Right atrium auricular region (tissue), 2 donors: ENCODE measurements around the gene GRIN2A. TPM values are rescaled to one million over a fixed set of nuclear protein-coding genes. Genes with fewer than 3 reads are reported as not detected.
A peak's percentile ranks its signal among the peaks of the same experiment; 100 is the strongest.

Experiments
- DNase-seq: peaks from one replicate; pipeline ENCODE4 v3.0.0-alpha.2; 2019; ENCODE audit warnings: low spot score
- H3K27ac ChIP-seq, 2 donors: fragments of 200-600 bp; sonication (generic); 1 replicate in 1 of 2; 2 replicates in 1 of 2; pipeline ENCODE4 v1.5.1; 2016 to 2019
- H3K27me3 ChIP-seq, 2 donors: fragments of 200-600 bp; sonication (generic); one replicate each; pipeline versions ENCODE4 v1.5.1 to v1.6.0; 2017 to 2019
- H3K36me3 ChIP-seq: fragments of 200-600 bp; sonication (generic); one replicate; pipeline ENCODE4 v1.5.1; 2016
- H3K4me1 ChIP-seq, 2 donors: fragments of 200-600 bp; sonication (generic); one replicate each; pipeline versions ENCODE4 v1.5.1 to v1.6.0; 2017 to 2019
- H3K4me3 ChIP-seq, 2 donors: fragments of 200-600 bp; sonication (generic); 1 replicate in 1 of 2; 2 replicates in 1 of 2; pipeline ENCODE4 v1.5.1; 2017 to 2019; ENCODE audit warnings: mild to moderate bottlenecking in 1 of 2, moderate library complexity in 1 of 2
- H3K9me3 ChIP-seq, 2 donors: fragments of 200-600 bp; sonication (generic); one replicate each; pipeline ENCODE4 v1.5.1; 2019
- CTCF ChIP-seq, 2 donors: fragments of 200-600 bp; sonication (generic); IDR thresholded peaks; one replicate each; pipeline ENCODE4 v1.5.1; 2019; ENCODE audit warnings: antibody characterized with exemption in 2 of 2
- total RNA-seq, 2 donors: library from RNA; depleted of rRNA; stranded (reverse); fragments of >200 nt; gene quantifications; one replicate each; pipeline ENCODE4 v1.1.0, GENCODE V29; 2016

GRIN2A gene
- total RNA-seq, 2 donors from 2014 or later: 3.8 to 7.4 TPM

- H3K27me3 ChIP-seq: no peaks in the 10 kb centered on the region
- TF ChIP-seq CTCF (IDR thresholded peaks at IDR 0.05): no peak
- H3K4me1 ChIP-seq: peaks cover 0 to 9% of the 10 kb centered on the region in 2 donors
- no peak for DNase-seq
- no peak overlapping the region for H3K4me3 ChIP-seq
- H3K9me3 ChIP-seq: no peaks in the 10 kb centered on the region
- no peak overlapping the region for H3K27ac ChIP-seq
- H3K36me3 ChIP-seq: no peaks in the 10 kb centered on the region
These were observed 141.8 kb downstream of the GRIN2A start for GRCh38 chr16:10040136-10041080.

DNA sequence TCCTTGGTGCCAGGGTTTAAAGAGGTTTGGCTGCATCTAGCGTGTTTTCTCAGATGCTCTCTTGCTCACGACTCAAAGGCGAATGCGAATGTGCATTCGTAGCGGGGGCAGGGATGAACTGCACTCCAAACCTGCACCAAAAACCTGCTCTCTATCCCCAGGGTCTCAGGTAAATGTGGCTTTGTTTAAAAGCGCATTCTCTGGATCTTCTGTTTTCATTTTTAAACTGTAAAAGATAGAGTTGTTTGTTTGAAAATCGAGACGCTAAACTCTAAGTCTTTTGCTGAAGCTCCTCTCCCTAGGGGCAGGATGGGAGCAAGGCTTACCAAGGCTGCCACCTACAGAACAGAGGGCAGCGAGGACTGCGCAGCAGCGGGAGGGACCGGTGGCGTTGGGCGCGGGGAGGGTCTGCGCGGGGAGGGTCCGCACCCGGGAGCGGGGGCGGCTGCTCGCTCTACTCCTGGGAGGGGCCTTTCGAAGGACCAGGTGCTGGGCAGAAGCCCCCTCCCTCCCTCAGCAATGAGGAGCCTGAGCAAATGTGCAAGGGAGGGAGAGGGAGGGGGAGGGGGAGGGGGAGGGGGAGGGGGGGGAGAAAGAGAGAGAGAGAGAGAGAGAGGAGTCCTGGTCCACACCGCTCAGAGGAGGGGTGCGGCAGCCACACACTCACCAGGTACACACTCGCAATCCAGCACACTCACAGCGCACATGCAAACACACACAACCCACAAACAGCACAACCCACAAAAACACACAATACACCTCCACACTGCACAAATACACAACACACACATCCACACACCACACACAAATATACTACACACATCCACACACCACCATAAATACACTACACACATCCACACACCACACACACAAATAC is 142.8 kb downstream of the GRIN2A start:
- peak in 1 of 2 donors; percentile 41 for TF ChIP-seq CTCF (IDR thresholded peaks at IDR 0.05)
- Histone ChIP-seq H3K4me1 (peaks cover 0 to 9% of the 10 kb centered on the region in 2 donors), H3K27me3 (no peaks in the 10 kb centered on the region), H3K36me3 (no peaks in the 10 kb centered on the region), H3K9me3 (no peaks in the 10 kb centered on the region), H3K27ac (no peak overlapping the region), H3K4me3 (peak overlapping the region; percentile 19 to 32)
- no peak for DNase-seq

GRCh38 chr16:10037751-10038150 is 144.5 kb downstream of the GRIN2A start:
- Histone ChIP-seq H3K9me3 (no peaks in the 10 kb centered on the region), H3K27me3 (no peaks in the 10 kb centered on the region), H3K4me1 (peaks cover 0 to 9% of the 10 kb centered on the region in 2 donors), H3K36me3 (no peaks in the 10 kb centered on the region), H3K4me3 (no peak overlapping the region), H3K27ac (no peak overlapping the region)
- TF ChIP-seq CTCF (IDR thresholded peaks at IDR 0.05): no peak
- no peak for DNase-seq

DNA sequence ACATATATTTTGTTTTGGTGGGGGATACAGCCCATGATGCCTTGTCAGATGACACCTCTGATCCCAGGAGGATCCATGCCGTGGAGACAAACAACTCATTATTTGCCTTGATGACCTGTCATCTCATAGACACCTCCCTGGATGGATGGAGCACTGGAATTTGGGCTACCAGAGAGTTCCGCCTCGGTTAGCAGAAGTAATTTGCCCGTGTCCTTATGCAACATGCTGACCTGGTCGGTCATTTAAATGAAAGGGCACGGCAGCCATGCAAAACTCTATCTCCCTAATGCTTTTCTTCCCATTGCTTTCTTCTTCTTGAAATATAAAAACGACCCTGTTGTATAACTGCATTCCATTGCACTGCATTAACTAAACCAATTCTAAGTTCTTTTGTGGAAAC is 145.3 kb downstream of the GRIN2A start:
- no peaks in the 10 kb centered on the region for H3K27me3 ChIP-seq
- peaks cover 0 to 9% of the 10 kb centered on the region in 2 donors for H3K4me1 ChIP-seq
- no peak overlapping the region for H3K27ac ChIP-seq
- TF ChIP-seq CTCF (IDR thresholded peaks at IDR 0.05): no peak
- H3K9me3 ChIP-seq: no peaks in the 10 kb centered on the region
- H3K4me3 ChIP-seq: no peak overlapping the region
- no peak for DNase-seq
- no peaks in the 10 kb centered on the region for H3K36me3 ChIP-seq

- H3K4me1 ChIP-seq: no peaks in the 10 kb centered on the region
- H3K36me3 ChIP-seq: no peaks in the 10 kb centered on the region
- no peak for DNase-seq
- H3K4me3 ChIP-seq: no peak overlapping the region
- H3K27ac ChIP-seq: no peak overlapping the region
- no peaks in the 10 kb centered on the region for H3K9me3 ChIP-seq
- H3K27me3 ChIP-seq: no peaks in the 10 kb centered on the region
- no peak for TF ChIP-seq CTCF (IDR thresholded peaks at IDR 0.05)
These were observed 148.7 kb downstream of the GRIN2A start for GRCh38 chr16:10033556-10033955.
